GM23338 (cell line): ENCODE data around the gene ARHGEF11. TPM values are rescaled to one million over a fixed set of nuclear protein-coding genes. Genes with fewer than 3 reads are reported as not detected.
A peak's percentile ranks its signal among the peaks of the same experiment; 100 is the strongest.

Experiments used
- ATAC-seq: fragments of 200-7000 bp; cut with Tn5 transposase; 3 replicates; pipeline ENCODE4 v1.9.1; 2020
- DNase-seq: peaks from one replicate; pipeline ENCODE4 v3.0.0-alpha.2; 2015; ENCODE audit warnings: low spot score
- H2AFZ ChIP-seq: fragments of 200-600 bp; sonication (generic); 2 replicates; pipeline ENCODE4 v1.8.0; 2016; ENCODE audit warnings: antibody characterized with exemption, mild to moderate bottlenecking, moderate library complexity
- H3F3A ChIP-seq: fragments of 200-600 bp; sonication (generic); replicated peaks from 2 replicates; pipeline ENCODE4 v1.8.0; 2017; ENCODE audit warnings: antibody characterized with exemption, mixed run types, low read depth
- H3K27ac ChIP-seq: fragments of 200-600 bp; sonication (generic); 2 replicates; pipeline ENCODE4 v1.6.1; 2016; ENCODE audit warnings: low read depth
- H3K27me3 ChIP-seq: fragments of 200-600 bp; sonication (generic); 2 replicates; pipeline ENCODE4 v1.8.0; 2016; ENCODE audit warnings: mild to moderate bottlenecking, mixed run types, moderate library complexity; ENCODE audit not compliant: insufficient read depth
- H3K36me3 ChIP-seq: fragments of 200-600 bp; sonication (generic); 2 replicates; pipeline ENCODE4 v1.8.0; 2016; ENCODE audit warnings: mild to moderate bottlenecking; ENCODE audit not compliant: insufficient read depth
- H3K4me1 ChIP-seq: fragments of 200-600 bp; sonication (generic); 2 replicates; pipeline ENCODE4 v1.8.0; 2016; ENCODE audit warnings: mild to moderate bottlenecking, moderate library complexity; ENCODE audit not compliant: insufficient read depth
- H3K4me2 ChIP-seq: fragments of 200-600 bp; sonication (generic); 2 replicates; pipeline ENCODE4 v1.7.1; 2017; ENCODE audit warnings: mixed run types
- H3K4me3 ChIP-seq: fragments of 200-600 bp; sonication (generic); 2 replicates; pipeline ENCODE4 v1.6.1; 2016; ENCODE audit warnings: mixed run types
- H3K79me2 ChIP-seq: fragments of 200-600 bp; sonication (generic); replicated peaks from 2 replicates; pipeline ENCODE4 v1.8.0; 2017; ENCODE audit warnings: mild to moderate bottlenecking; ENCODE audit not compliant: insufficient read depth
- H3K9me2 ChIP-seq: fragments of 200-600 bp; sonication (generic); 2 replicates; pipeline ENCODE4 v1.8.0; 2017; ENCODE audit not compliant: insufficient read depth
- H4K20me1 ChIP-seq: fragments of 200-600 bp; sonication (generic); replicated peaks from 2 replicates; pipeline ENCODE4 v1.8.0; 2017; ENCODE audit warnings: mild to moderate bottlenecking; ENCODE audit not compliant: insufficient read depth
- H3K27ac Mint-ChIP-seq: 2 replicates; pipeline ENCODE4 v1.8.0; 2020; ENCODE audit warnings: inconsistent platforms, mild to moderate bottlenecking, moderate library complexity, mixed read lengths
- H3K27me3 Mint-ChIP-seq: 3 replicates; pipeline ENCODE4 v1.8.0; 2022; ENCODE audit warnings: low read depth, mild to moderate bottlenecking, moderate library complexity, mixed read lengths, inconsistent platforms; ENCODE audit not compliant: insufficient read depth, poor library complexity
- H3K36me3 Mint-ChIP-seq: 3 replicates; pipeline ENCODE4 v1.8.0; 2021; ENCODE audit warnings: low read depth, mild to moderate bottlenecking, inconsistent platforms, moderate library complexity, mixed read lengths
- H3K4me1 Mint-ChIP-seq: 3 replicates; pipeline ENCODE4 v1.8.0; 2020; ENCODE audit warnings: mild to moderate bottlenecking, inconsistent platforms, mixed read lengths
- H3K4me3 Mint-ChIP-seq: 3 replicates; pipeline ENCODE4 v1.8.0; 2021; ENCODE audit warnings: moderate library complexity, mild to moderate bottlenecking, inconsistent platforms, mixed read lengths
- H3K9me3 Mint-ChIP-seq: 3 replicates; pipeline ENCODE4 v1.8.0; 2020; ENCODE audit warnings: moderate library complexity, mild to moderate bottlenecking, inconsistent platforms, mixed read lengths
- CREB1 ChIP-seq: fragments of 250-450 bp; sonication (Bioruptor Pico); IDR thresholded peaks from 2 replicates; pipeline ENCODE4 v1.5.0; 2020; ENCODE audit warnings: low read depth, mild to moderate bottlenecking, moderate library complexity
- CTCF ChIP-seq, 2 experiments: fragments of 200-600 bp in 1 of 2; sonication (generic) in 1 of 2; conservative IDR thresholded peaks; 2 replicates each; pipeline versions ENCODE4 v1.5.1 to v1.6.1; 2016 to 2017; ENCODE audit warnings: antibody characterized with exemption in 2 of 2, low read depth in 2 of 2, mild to moderate bottlenecking in 2 of 2, moderate library complexity in 1 of 2
- EZH2 ChIP-seq: fragments of 200-600 bp; sonication (generic); IDR thresholded peaks from one replicate; pipeline ENCODE4 v1.8.0; 2017; ENCODE audit warnings: antibody characterized with exemption, mild to moderate bottlenecking, low read depth; ENCODE audit not compliant: unreplicated experiment
- EZH2phosphoT487 ChIP-seq: fragments of 200-600 bp; sonication (generic); IDR thresholded peaks from one replicate; pipeline ENCODE4 v1.8.1; 2018; ENCODE audit warnings: antibody characterized with exemption; ENCODE audit not compliant: unreplicated experiment
- JUNB ChIP-seq: IDR thresholded peaks from one replicate; pipeline ENCODE4 v1.6.1; 2016; ENCODE audit warnings: antibody characterized with exemption; ENCODE audit not compliant: unreplicated experiment
- NANOG ChIP-seq: IDR thresholded peaks from 2 replicates; pipeline ENCODE4 v1.6.1; 2016; ENCODE audit warnings: antibody characterized with exemption, borderline replicate concordance
- POLR2AphosphoS5 ChIP-seq: IDR thresholded peaks from 2 replicates; pipeline ENCODE4 v1.6.1; 2016; ENCODE audit warnings: antibody characterized with exemption, low read depth
- STAT1 ChIP-seq: IDR thresholded peaks from one replicate; pipeline ENCODE4 v1.6.1; 2016; ENCODE audit warnings: antibody characterized with exemption; ENCODE audit not compliant: unreplicated experiment
- ZNF114 ChIP-seq: fragments of 250-450 bp; sonication (Bioruptor Pico); IDR thresholded peaks from 2 replicates; pipeline ENCODE4 v1.5.0; 2020; ENCODE audit warnings: mild to moderate bottlenecking, moderate library complexity
- ZNF331 ChIP-seq: fragments of 250-450 bp; sonication (Bioruptor Pico); IDR thresholded peaks from 2 replicates; pipeline ENCODE4 v1.5.0; 2020; ENCODE audit warnings: low read depth, mild to moderate bottlenecking, moderate library complexity
- ZNF462 ChIP-seq: fragments of 250-450 bp; sonication (Bioruptor Pico); IDR thresholded peaks from 2 replicates; pipeline ENCODE4 v1.5.0; 2020; ENCODE audit warnings: mild to moderate bottlenecking, moderate library complexity
- polyA plus RNA-seq: library from polyadenylated mRNA; unstranded; fragments of >200 nt; fragmentation: Nextera tagmentation; extraction: Ambion mirVana; gene quantifications from 2 replicates; pipeline ENCODE4 v1.2.1, GENCODE V29; 2016
- total RNA-seq: library from RNA; depleted of rRNA; stranded (reverse); fragments of >200 nt; shearing (Covaris generic); gene quantifications from 2 replicates; pipeline ENCODE4 v1.2.3, GENCODE V29; 2014
- TF ChIP-seq, protein P1 (sequence below): IDR thresholded peaks from 2 replicates; pipeline ENCODE4 v1.6.1; 2016; ENCODE audit warnings: antibody characterized with exemption

ARHGEF11 gene
- total and polyA plus RNA-seq, 2 experiments from 2014 or later: 12.3 to 33.7 TPM

DNA sequence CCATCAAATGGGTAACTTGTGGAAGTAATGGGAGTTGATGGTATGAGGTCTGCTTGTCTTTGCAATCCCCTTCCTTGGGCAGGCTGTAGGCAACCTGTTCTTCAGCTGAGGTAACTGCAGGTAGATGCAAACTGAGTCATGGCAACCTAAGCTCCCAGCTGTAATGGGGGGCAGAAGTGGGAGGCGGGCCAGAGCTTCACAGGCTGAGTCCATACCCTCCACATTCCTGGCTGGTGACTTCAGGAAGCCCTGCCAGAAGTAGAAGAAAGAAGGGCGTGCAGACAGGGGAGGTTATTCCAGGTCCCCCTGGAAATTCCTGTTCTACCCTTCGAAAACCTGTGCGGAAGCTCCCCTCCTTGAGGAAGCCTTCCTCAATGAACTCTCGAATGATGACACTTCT, 44.9 kb downstream of the ARHGEF11 start:
- H3K9me3 Mint-ChIP-seq: no peaks in the 10 kb centered on the region
- H3K27ac Mint-ChIP-seq: 0 out of 2 replicates have a peak overlapping the region, but pooled peaks have one; percentile 1
- Histone ChIP-seq H3F3A (no peaks in the 10 kb centered on the region), H3K4me1 (peaks cover 60% of the 10 kb centered on the region), H3K4me3 (no peak overlapping the region), H3K27me3 (no peaks in the 10 kb centered on the region), H4K20me1 (peaks cover 10% of the 10 kb centered on the region; the same call in 1 of the 2 replicates), H3K4me2 (no peak overlapping the region), H3K36me3 (no peaks in the 10 kb centered on the region), H2AFZ (no peak overlapping the region), H3K9me2 (no peaks in the 10 kb centered on the region), H3K27ac (no peak overlapping the region), H3K79me2 (peaks cover 89% of the 10 kb centered on the region)
- peaks cover 61% of the 10 kb centered on the region for H3K4me1 Mint-ChIP-seq
- H3K4me3 Mint-ChIP-seq: no peak overlapping the region
- ATAC-seq: no peak
- no peak for TF ChIP-seq POLR2AphosphoS5
- TF ChIP-seq JUNB: no peak
- TF ChIP-seq EZH2phosphoT487: no peak
- TF ChIP-seq, protein P1, sequence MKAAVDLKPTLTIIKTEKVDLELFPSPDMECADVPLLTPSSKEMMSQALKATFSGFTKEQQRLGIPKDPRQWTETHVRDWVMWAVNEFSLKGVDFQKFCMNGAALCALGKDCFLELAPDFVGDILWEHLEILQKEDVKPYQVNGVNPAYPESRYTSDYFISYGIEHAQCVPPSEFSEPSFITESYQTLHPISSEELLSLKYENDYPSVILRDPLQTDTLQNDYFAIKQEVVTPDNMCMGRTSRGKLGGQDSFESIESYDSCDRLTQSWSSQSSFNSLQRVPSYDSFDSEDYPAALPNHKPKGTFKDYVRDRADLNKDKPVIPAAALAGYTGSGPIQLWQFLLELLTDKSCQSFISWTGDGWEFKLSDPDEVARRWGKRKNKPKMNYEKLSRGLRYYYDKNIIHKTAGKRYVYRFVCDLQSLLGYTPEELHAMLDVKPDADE: no peak
- no peak for TF ChIP-seq EZH2
- TF ChIP-seq CREB1 (CRISPR knock-in tag): no peak
- no peak for TF ChIP-seq NANOG
- no peak for TF ChIP-seq CTCF (conservative IDR thresholded peaks at IDR 0.05; ENCODE audit: low read depth in 2 of 2)
- no peak for TF ChIP-seq STAT1
- TF ChIP-seq ZNF331 (CRISPR knock-in tag): no peak
- TF ChIP-seq ZNF462 (CRISPR knock-in tag): no peak; the same call in 1 of the 2 replicates
- no peak for TF ChIP-seq ZNF114
- peaks cover 5% of the 10 kb centered on the region for H3K27me3 Mint-ChIP-seq
- no peaks in the 10 kb centered on the region for H3K36me3 Mint-ChIP-seq
- no peak for DNase-seq
